Left ventricle myocardium inferior (tissue), 1 donor: ENCODE results near the gene NKX2-2. TPM values are rescaled to one million over a fixed set of nuclear protein-coding genes. Genes with fewer than 3 reads are reported as not detected.

Experiments
- DNase-seq: peaks from one replicate; pipeline ENCODE4 v3.0.0-alpha.2; 2020
- H3K27ac ChIP-seq: fragments of 200-600 bp; replicated peaks from 2 replicates; pipeline ENCODE4 v1.8.0; 2021
- H3K27me3 ChIP-seq: fragments of 200-600 bp; 2 replicates; pipeline ENCODE4 v1.8.0; 2021; ENCODE audit warnings: low read depth
- H3K36me3 ChIP-seq: fragments of 200-600 bp; 2 replicates; pipeline ENCODE4 v1.8.0; 2021
- H3K4me1 ChIP-seq: fragments of 200-600 bp; 2 replicates; pipeline ENCODE4 v1.8.0; 2021
- H3K4me3 ChIP-seq: fragments of 200-600 bp; 2 replicates; pipeline ENCODE4 v1.8.0; 2021; ENCODE audit warnings: mild to moderate bottlenecking, moderate library complexity
- H3K9me3 ChIP-seq: fragments of 200-600 bp; replicated peaks from 2 replicates; pipeline ENCODE4 v1.8.0; 2021
- CTCF ChIP-seq: fragments of 200-600 bp; IDR thresholded peaks from 2 replicates; pipeline ENCODE4 v1.8.0; 2021; ENCODE audit warnings: antibody characterized with exemption, mild to moderate bottlenecking, borderline replicate concordance
- intact Hi-C: fragments of 100-400 bp; cut with micrococcal nuclease; formaldehyde crosslinking; loops from one replicate; pipeline ENCODE4 v1.11.0; 2022
- total RNA-seq: library from RNA; stranded (reverse); fragmentation: NEBNext Ultra II Directional; extraction: Animal tissue kit (Norgen Biotek cat#: 25700); gene quantifications from one replicate; pipeline ENCODE4 v1.2.1, GENCODE V29; 2021
- donor health status: DM: no; HTN: yes; CAD: no; lungs with severe emphysema.

The NKX2-2 gene
- total RNA-seq, 1 donor from 2014 or later = not detected

- peaks cover 100% of the 10 kb centered on the region for H3K27me3 ChIP-seq
- no peaks in the 10 kb centered on the region for H3K36me3 ChIP-seq
- peak overlapping the region; percentile 41 for H3K4me3 ChIP-seq
- H3K4me1 ChIP-seq = peaks cover 27% of the 10 kb centered on the region
- no peak for DNase-seq
- no peak for TF ChIP-seq CTCF
- H3K27ac ChIP-seq = no peak overlapping the region
- H3K9me3 ChIP-seq = no peaks in the 10 kb centered on the region
- intact Hi-C loops = no loop called here
Observed at GRCh38 chr20:21521596-21522480, 8.0 kb upstream of the NKX2-2 start.

GRCh38 chr20:21520702-21521595 lies 7.1 kb upstream of the NKX2-2 start:
- Histone ChIP-seq H3K27me3 (peaks cover 100% of the 10 kb centered on the region), H3K27ac (no peak overlapping the region), H3K4me3 (no peak overlapping the region), H3K36me3 (no peaks in the 10 kb centered on the region), H3K4me1 (peaks cover 34% of the 10 kb centered on the region), H3K9me3 (no peaks in the 10 kb centered on the region)
- no peak for DNase-seq
- no peak for TF ChIP-seq CTCF
- intact Hi-C loops = no loop called here

DNA sequence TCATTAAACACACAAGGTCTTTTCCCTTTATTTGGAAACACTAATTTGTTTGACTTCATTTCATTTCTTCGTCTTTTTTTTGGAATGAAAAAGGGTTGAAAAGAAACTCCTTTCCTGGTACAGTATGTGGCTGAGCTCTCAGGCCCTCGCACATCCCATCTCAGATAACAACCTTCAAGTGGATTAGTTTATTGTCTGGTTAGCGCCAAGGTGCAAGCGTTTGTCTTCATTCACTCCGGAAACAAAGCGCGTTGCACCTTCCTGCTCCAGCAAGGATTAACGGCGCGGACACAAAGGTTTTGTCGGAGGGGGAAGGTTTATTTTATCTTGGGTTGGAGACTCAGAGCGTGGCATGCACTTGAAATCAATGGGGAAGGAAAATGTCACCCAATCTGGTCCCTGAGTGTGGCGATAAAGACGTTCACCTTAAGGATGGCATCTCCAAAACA lies 5.3 kb upstream of the NKX2-2 start:
- intact Hi-C loops = no loop called here
- H3K4me1 ChIP-seq = peaks cover 52% of the 10 kb centered on the region
- H3K9me3 ChIP-seq = no peaks in the 10 kb centered on the region
- no peak for DNase-seq
- no peaks in the 10 kb centered on the region for H3K36me3 ChIP-seq
- TF ChIP-seq CTCF = no peak
- peaks cover 100% of the 10 kb centered on the region for H3K27me3 ChIP-seq
- H3K27ac ChIP-seq = no peak overlapping the region
- H3K4me3 ChIP-seq = no peak overlapping the region

GRCh38 chr20:21518292-21518991 lies 4.6 kb upstream of the NKX2-2 start:
- Histone ChIP-seq H3K4me1 (peaks cover 59% of the 10 kb centered on the region), H3K27me3 (peaks cover 100% of the 10 kb centered on the region), H3K27ac (no peak overlapping the region), H3K36me3 (no peaks in the 10 kb centered on the region), H3K9me3 (no peaks in the 10 kb centered on the region), H3K4me3 (no peak overlapping the region)
- DNase-seq = no peak
- intact Hi-C loops = no loop called here
- no peak for TF ChIP-seq CTCF
